Breast epithelium (tissue), 4 donors: ENCODE data around the gene OR2A12. TPM values are rescaled to one million over a fixed set of nuclear protein-coding genes. Genes with fewer than 3 reads are reported as not detected.
"Not testable (repeated sequence)": the region's sequence is repeated elsewhere in the genome, so short reads cannot be mapped to it uniquely, and the experiment has no call there.

Experiments
- DNase-seq, 2 donors: peaks; one replicate each; pipeline ENCODE4 v3.0.0-alpha.2; 2019; ENCODE audit warnings: low spot score in 2 of 2
- H3K27ac ChIP-seq, 2 donors: fragments of 200-600 bp; sonication (generic) in 1 of 2; one replicate each; pipeline ENCODE4 v1.5.1; 2016 to 2019; ENCODE audit warnings: mild to moderate bottlenecking in 1 of 2
- H3K27me3 ChIP-seq, 2 donors: fragments of 200-600 bp; sonication (generic) in 1 of 2; one replicate each; pipeline versions ENCODE4 v1.5.1 to v1.6.0; 2017 to 2019; ENCODE audit warnings: control low read depth in 1 of 2, mild to moderate bottlenecking in 1 of 2
- H3K36me3 ChIP-seq: fragments of 200-600 bp; one replicate; pipeline ENCODE4 v1.5.1; 2019
- H3K4me1 ChIP-seq, 2 donors: fragments of 200-600 bp; sonication (generic); one replicate each; pipeline ENCODE4 v1.5.1; 2016 to 2019; ENCODE audit warnings: control low read depth in 1 of 2
- H3K4me3 ChIP-seq, 3 donors: fragments of 200-600 bp; sonication (generic); 1 replicate in 2 of 3; 2 replicates in 1 of 3; pipeline ENCODE4 v1.5.1; 2016 to 2019; ENCODE audit warnings: mild to moderate bottlenecking in 3 of 3, moderate library complexity in 2 of 3
- H3K9me3 ChIP-seq, 2 donors: fragments of 200-600 bp; sonication (generic) in 1 of 2; one replicate each; pipeline ENCODE4 v1.5.1; 2016 to 2019; ENCODE audit warnings: control low read depth in 1 of 2
- POLR2A ChIP-seq: fragments of 450-650 bp; IDR thresholded peaks from one replicate; pipeline ENCODE4 v1.6.1; 2016; ENCODE audit warnings: antibody characterized with exemption, mild to moderate bottlenecking, moderate library complexity
- POLR2AphosphoS5 ChIP-seq, 3 donors: sonication (generic); formaldehyde crosslinking; IDR thresholded peaks; one replicate each; pipeline ENCODE4 v1.6.1; 2017; ENCODE audit warnings: antibody characterized with exemption in 3 of 3
- intact Hi-C: fragments of 100-400 bp; cut with DNase I; formaldehyde crosslinking; loops from one replicate; pipeline ENCODE4 v1.15.1; 2023; ENCODE audit warnings: low total_unique reads
- total RNA-seq, 3 donors: library from RNA; depleted of rRNA; stranded (reverse); fragments of >200 nt; gene quantifications; one replicate each; pipeline ENCODE4 v1.1.0, GENCODE V29; 2016
- TF ChIP-seq, protein P1 (sequence below), 3 donors: fragments of 450-650 bp; IDR thresholded peaks; one replicate each; pipeline ENCODE4 v1.5.1; 2016 to 2017; ENCODE audit warnings: antibody characterized with exemption in 3 of 3, mild to moderate bottlenecking in 3 of 3, moderate library complexity in 3 of 3

OR2A12 gene
- total RNA-seq, 3 donors from 2014 or later = not detected

DNA sequence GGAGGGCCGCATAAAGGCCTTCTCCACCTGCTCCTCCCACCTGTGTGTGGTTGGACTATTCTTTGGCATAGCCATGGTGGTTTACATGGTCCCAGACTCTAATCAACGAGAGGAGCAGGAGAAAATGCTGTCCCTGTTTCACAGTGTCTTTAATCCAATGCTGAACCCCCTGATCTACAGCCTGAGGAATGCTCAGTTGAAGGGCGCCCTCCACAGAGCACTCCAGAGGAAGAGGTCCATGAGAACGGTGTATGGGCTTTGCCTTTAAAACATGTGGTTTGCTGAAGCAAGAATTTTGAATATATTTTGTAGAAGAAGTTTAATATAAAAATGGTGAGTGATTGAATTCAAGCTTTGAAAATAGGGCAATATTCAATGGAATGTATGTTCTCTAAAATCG, 24.2 kb downstream of the OR2A12 start:
- H3K27ac ChIP-seq = no peak overlapping the region
- H3K4me3 ChIP-seq = no peak overlapping the region
- no peaks in the 10 kb centered on the region for H3K9me3 ChIP-seq
- DNase-seq = no peak
- no peaks in the 10 kb centered on the region for H3K27me3 ChIP-seq
- intact Hi-C loops = no loop called here
- no peak for TF ChIP-seq POLR2AphosphoS5 (IDR thresholded peaks at IDR 0.05)
- TF ChIP-seq, protein P1, sequence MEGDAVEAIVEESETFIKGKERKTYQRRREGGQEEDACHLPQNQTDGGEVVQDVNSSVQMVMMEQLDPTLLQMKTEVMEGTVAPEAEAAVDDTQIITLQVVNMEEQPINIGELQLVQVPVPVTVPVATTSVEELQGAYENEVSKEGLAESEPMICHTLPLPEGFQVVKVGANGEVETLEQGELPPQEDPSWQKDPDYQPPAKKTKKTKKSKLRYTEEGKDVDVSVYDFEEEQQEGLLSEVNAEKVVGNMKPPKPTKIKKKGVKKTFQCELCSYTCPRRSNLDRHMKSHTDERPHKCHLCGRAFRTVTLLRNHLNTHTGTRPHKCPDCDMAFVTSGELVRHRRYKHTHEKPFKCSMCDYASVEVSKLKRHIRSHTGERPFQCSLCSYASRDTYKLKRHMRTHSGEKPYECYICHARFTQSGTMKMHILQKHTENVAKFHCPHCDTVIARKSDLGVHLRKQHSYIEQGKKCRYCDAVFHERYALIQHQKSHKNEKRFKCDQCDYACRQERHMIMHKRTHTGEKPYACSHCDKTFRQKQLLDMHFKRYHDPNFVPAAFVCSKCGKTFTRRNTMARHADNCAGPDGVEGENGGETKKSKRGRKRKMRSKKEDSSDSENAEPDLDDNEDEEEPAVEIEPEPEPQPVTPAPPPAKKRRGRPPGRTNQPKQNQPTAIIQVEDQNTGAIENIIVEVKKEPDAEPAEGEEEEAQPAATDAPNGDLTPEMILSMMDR (IDR thresholded peaks at IDR 0.05) = no peak
- TF ChIP-seq POLR2A = no peak
- H3K4me1 ChIP-seq = no peaks in the 10 kb centered on the region
- no peaks in the 10 kb centered on the region for H3K36me3 ChIP-seq

DNA sequence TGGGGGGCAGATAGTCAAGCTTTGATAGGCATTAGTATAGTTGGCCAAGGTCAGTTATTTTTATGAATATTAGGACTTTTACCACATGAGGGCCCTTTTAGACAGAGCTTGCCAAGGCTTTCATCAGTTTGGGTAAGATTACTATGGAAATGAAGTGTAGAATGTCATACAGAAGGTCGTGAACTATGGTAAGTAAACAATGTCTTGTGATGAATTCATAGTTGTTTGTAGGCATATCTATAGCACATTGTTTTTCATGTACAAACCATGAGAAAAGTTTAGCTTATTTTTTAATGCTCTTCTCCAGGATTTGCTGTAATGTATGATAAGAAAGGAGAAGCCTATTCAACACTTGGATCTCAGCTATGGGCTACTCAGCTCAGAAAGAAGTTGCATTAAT, 27.6 kb downstream of the OR2A12 start:
- TF ChIP-seq POLR2A = no peak
- intact Hi-C loops = no loop called here
- no peaks in the 10 kb centered on the region for H3K9me3 ChIP-seq

DNA sequence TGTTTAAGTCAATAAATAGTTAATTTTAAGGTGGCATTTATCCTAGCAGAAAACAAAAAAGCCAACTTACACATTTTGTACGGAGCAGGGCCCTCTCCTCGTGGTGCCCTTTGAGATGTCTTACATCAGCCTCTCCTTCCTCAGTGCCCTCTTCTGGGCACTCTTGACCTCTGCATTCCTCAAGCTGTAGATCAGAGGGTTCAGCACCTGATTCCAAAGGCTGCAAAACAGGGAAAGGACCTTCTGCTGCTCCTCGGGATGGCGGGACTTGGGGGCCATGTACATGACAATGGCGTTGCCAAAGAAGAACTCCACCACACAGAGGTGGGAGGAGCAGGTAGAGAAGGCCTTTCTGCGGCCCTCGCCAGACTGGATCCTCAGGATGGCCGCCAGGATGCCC, 32.3 kb downstream of the OR2A12 start:
- H3K4me3 ChIP-seq = no peak overlapping the region
- intact Hi-C loops = no loop called here

More for the DNA sequence above, 27.6 kb downstream of the OR2A12 start:
- H3K27me3 ChIP-seq = no peaks in the 10 kb centered on the region
- H3K4me1 ChIP-seq = no peaks in the 10 kb centered on the region
- no peak overlapping the region for H3K4me3 ChIP-seq
- no peaks in the 10 kb centered on the region for H3K36me3 ChIP-seq
- H3K27ac ChIP-seq = no peak overlapping the region
- DNase-seq = no peak

DNA sequence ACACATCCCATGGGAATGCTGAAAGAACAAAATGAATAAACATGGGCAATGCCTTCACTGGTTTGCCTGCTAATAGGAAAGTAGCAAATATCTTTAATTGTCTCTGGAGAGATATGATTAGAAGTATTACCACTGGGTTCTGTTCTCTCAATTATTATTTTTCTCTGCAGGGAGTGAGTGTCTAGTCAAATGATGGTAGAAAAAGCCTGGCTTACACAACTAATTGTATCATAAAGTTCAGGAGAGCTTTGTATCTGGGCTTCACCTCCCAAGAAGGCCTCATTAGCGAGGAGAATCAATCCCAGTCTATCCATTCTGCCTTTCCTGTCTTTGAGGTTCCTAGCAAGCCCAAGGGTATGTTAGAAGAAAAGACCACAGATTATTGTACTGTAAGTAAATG, 36.8 kb downstream of the OR2A12 start, which contains the start of gene OR2A14:
OR2A14 (plus strand) TSS at position 301 of the 400 bp plus-strand sequence. CDS start 5,937 bp downstream, outside the sequence.
- H3K4me3 ChIP-seq = no peak within 1 kb of the TSS
- H3K36me3 ChIP-seq = no peaks in the 10 kb centered on the region
- DNase-seq = no peak
- H3K27ac ChIP-seq = no peak within 1 kb of the TSS
- no peaks in the 10 kb centered on the region for H3K27me3 ChIP-seq
- intact Hi-C loops = no loop called here
- TF ChIP-seq, protein P1 (IDR thresholded peaks at IDR 0.05) = no peak
- TF ChIP-seq POLR2AphosphoS5 (IDR thresholded peaks at IDR 0.05) = no peak
- TF ChIP-seq POLR2A = no peak
- no peaks in the 10 kb centered on the region for H3K4me1 ChIP-seq
- H3K9me3 ChIP-seq = no peaks in the 10 kb centered on the region

More for the DNA sequence above, 32.3 kb downstream of the OR2A12 start:
- Histone ChIP-seq H3K27ac (no peak overlapping the region), H3K9me3 (no peaks in the 10 kb centered on the region), H3K4me1 (no peaks in the 10 kb centered on the region), H3K36me3 (no peaks in the 10 kb centered on the region), H3K27me3 (no peaks in the 10 kb centered on the region)
- TF ChIP-seq POLR2AphosphoS5 (IDR thresholded peaks at IDR 0.05) (no peak), POLR2A (no peak)
- TF ChIP-seq, protein P1 (IDR thresholded peaks at IDR 0.05) = no peak
- no peak for DNase-seq

DNA sequence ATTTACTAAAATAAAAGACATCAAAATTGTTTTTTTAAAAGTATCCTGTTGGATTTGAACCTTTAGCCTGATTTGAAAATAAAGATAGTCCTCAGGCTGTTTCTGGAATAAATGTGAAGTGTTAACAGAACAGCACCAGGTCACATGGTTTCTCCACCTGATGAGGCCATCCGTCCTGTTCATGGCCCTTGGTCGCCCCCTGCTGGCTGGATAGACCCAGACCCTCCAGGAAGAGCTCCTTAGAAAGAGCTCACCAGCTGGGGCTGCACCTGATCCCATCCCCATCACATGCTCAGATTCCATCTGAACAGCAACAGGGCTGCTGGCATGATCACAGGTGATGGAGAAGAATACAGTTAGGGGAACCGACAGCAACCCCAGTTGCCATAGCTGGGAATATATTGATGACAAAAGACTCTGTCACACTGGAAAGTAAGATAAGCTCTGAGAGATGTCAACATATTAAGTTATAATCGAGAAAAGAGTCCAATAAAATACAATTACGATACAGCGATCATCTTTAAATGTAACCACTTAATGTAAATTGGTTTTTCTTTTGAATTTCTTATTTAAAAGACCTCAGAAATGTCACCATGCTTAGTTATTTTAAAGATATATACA, 41.7 kb downstream of the OR2A12 start:
- H3K4me1 ChIP-seq = no peaks in the 10 kb centered on the region
- no peak overlapping the region for H3K27ac ChIP-seq
- H3K36me3 ChIP-seq = no peaks in the 10 kb centered on the region
- no peaks in the 10 kb centered on the region for H3K9me3 ChIP-seq
- intact Hi-C loops = no loop called here
- H3K4me3 ChIP-seq = no peak overlapping the region
- TF ChIP-seq, protein P1 (IDR thresholded peaks at IDR 0.05) = peak; percentile 37 to 69 (median 50)
- TF ChIP-seq POLR2A (no peak), POLR2AphosphoS5 (IDR thresholded peaks at IDR 0.05) (no peak)
- peak; percentile 66 to 84 for DNase-seq
- H3K27me3 ChIP-seq = no peaks in the 10 kb centered on the region

DNA sequence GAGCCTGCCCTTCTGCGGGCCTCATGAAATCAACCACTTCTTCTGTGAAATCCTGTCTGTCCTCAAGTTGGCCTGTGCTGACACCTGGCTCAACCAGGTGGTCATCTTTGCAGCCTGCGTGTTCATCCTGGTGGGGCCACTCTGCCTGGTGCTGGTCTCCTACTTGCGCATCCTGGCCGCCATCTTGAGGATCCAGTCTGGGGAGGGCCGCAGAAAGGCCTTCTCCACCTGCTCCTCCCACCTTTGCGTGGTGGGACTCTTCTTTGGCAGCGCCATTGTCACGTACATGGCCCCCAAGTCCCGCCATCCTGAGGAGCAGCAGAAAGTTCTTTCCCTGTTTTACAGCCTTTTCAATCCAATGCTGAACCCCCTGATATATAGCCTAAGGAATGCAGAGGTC, 43.5 kb downstream of the OR2A12 start:
- H3K27ac ChIP-seq, H3K36me3 ChIP-seq, H3K4me3 ChIP-seq, H3K27me3 ChIP-seq, DNase-seq, intact Hi-C loops, H3K4me1 ChIP-seq, H3K9me3 ChIP-seq: not testable (repeated sequence)
